HuH-7.5 (cell line): ENCODE data around the gene NMRK2.
"Not testable (repeated sequence)": the region's sequence is repeated elsewhere in the genome, so short reads cannot be mapped to it uniquely, and the experiment has no call there.

Experiments
- DNase-seq: peaks from one replicate; pipeline ENCODE4 v3.0.0; 2011; ENCODE audit warnings: low spot score

The NMRK2 gene

GRCh38 chr19:3932931-3933810 is at the start of gene NMRK2:
Gene NMRK2 (plus strand): TSS chr19:3933069. CDS start chr19:3933672, 603 bp downstream.
- DNase-seq, result no peak

GRCh38 chr19:3890591-3890990 is 42.3 kb upstream of the NMRK2 start:
- no peak for DNase-seq

GRCh38 chr19:3893509-3894179 is 39.2 kb upstream of the NMRK2 start:
- no peak for DNase-seq

GRCh38 chr19:3894959-3895358 is 37.9 kb upstream of the NMRK2 start:
- DNase-seq, result not testable (repeated sequence)

- no peak for DNase-seq
These were observed 37.1 kb upstream of the NMRK2 start for GRCh38 chr19:3895788-3896187.

- no peak for DNase-seq
These were observed 34.9 kb upstream of the NMRK2 start for GRCh38 chr19:3897936-3898335.

- DNase-seq, result no peak
These were observed 34.4 kb upstream of the NMRK2 start for GRCh38 chr19:3898426-3898825.

- no peak for DNase-seq
These were observed 33.2 kb upstream of the NMRK2 start for GRCh38 chr19:3899531-3900294.

- DNase-seq, result no peak
These were observed 30.4 kb upstream of the NMRK2 start for GRCh38 chr19:3902317-3902973.

- no peak for DNase-seq
These were observed 28.6 kb upstream of the NMRK2 start for GRCh38 chr19:3904233-3904632.

- no peak for DNase-seq
These were observed 25.1 kb upstream of the NMRK2 start for GRCh38 chr19:3907626-3908265.

- no peak for DNase-seq
These were observed 24.4 kb upstream of the NMRK2 start for GRCh38 chr19:3908266-3909054.

- DNase-seq, result no peak
These were observed 22.8 kb upstream of the NMRK2 start for GRCh38 chr19:3910105-3910504.

- DNase-seq, result no peak
These were observed 18.7 kb upstream of the NMRK2 start for GRCh38 chr19:3914199-3914598.

GRCh38 chr19:3916033-3916432 is 16.8 kb upstream of the NMRK2 start:
- no peak for DNase-seq

GRCh38 chr19:3919793-3920192 is 13.1 kb upstream of the NMRK2 start:
- no peak for DNase-seq

- no peak for DNase-seq
These were observed 9.6 kb upstream of the NMRK2 start for GRCh38 chr19:3923096-3923758.

- DNase-seq, result no peak
These were observed 9.0 kb upstream of the NMRK2 start for GRCh38 chr19:3923912-3924311.

- no peak for DNase-seq
These were observed 1.8 kb upstream of the NMRK2 start for GRCh38 chr19:3931041-3931440.
